K562 (cell line): ENCODE data around the gene ZNF512B. TPM values are rescaled to one million over a fixed set of nuclear protein-coding genes. Genes with fewer than 3 reads are reported as not detected.

ENCODE experiments used
- ATAC-seq: fragments of 200-7000 bp; cut with Tn5 transposase; 3 replicates; pipeline ENCODE4 v1.9.1; 2020; ENCODE audit warnings: moderate library complexity
- BruUV-seq: library from RNA; stranded (reverse); fragments of 400-500 nt; replicated peaks from 2 replicates; lab custom pipeline; 2021; lab: Mats Ljungman, UMichigan
- CTCF ChIA-PET: fragments of 300-600 bp; formaldehyde crosslinking; extraction: SDS; loops from one replicate; lab custom pipeline; 2021; ENCODE audit warnings: low intra/inter-chr PET ratio; lab: Yijun Ruan, JAX
- POLR2A ChIA-PET: fragments of 300-600, 350-650 bp; sonication (Branson Sonifier 250); formaldehyde crosslinking; extraction: SDS; loops from one replicate; lab custom pipeline; 2021; ENCODE audit warnings: antibody characterized with exemption, inconsistent platforms; lab: Yijun Ruan, JAX
- DNase-seq, 4 experiments: peaks; one replicate each; pipeline versions ENCODE4 v3.0.0 to v3.0.0-alpha.2; 2011 to 2018; ENCODE audit warnings: low spot score in 3 of 4, mixed read lengths in 3 of 4; ENCODE audit errors: extremely low read depth in 1 of 4
- FAIRE-seq: peaks from 2 replicates; lab custom pipeline; 2011; peaks lifted over from hg19 to GRCh38; lab: Jason Lieb, UNC
- H2AFZ ChIP-seq: 2 replicates; pipeline ENCODE4 v1.6.0; 2011; ENCODE audit warnings: low read depth, low read length, control low read depth, inconsistent platforms
- H3K27ac ChIP-seq: fragments of 200-600 bp; 3 replicates; pipeline ENCODE4 v1.8.0; 2011; ENCODE audit warnings: low read depth, mild to moderate bottlenecking, control low read depth, inconsistent platforms, low read length, moderate library complexity, mixed read lengths; ENCODE audit errors: extremely low read depth
- H3K27me3 ChIP-seq, 2 experiments: fragments of 300-600 bp in 1 of 2; 2 replicates in 1 of 2; 3 replicates in 1 of 2; pipeline versions ENCODE4 v1.6.0 to v1.8.0; 2011; ENCODE audit warnings: inconsistent platforms in 2 of 2, low read length in 2 of 2, mild to moderate bottlenecking in 1 of 2, mixed read lengths in 1 of 2, moderate library complexity in 1 of 2; ENCODE audit not compliant: control insufficient read depth in 2 of 2, insufficient read depth in 2 of 2
- H3K36me3 ChIP-seq: fragments of 300-600 bp; 3 replicates; pipeline ENCODE4 v1.8.0; 2011; ENCODE audit warnings: mild to moderate bottlenecking, low read length, inconsistent platforms; ENCODE audit not compliant: control insufficient read depth, insufficient read depth
- H3K4me1 ChIP-seq, 2 experiments: fragments of 200-600 bp in 1 of 2; replicated peaks in 1 of 2; 2 replicates in 1 of 2; 3 replicates in 1 of 2; pipeline versions ENCODE4 v1.5.1 to v1.8.0; 2011; ENCODE audit warnings: inconsistent platforms in 2 of 2, low read length in 2 of 2, mild to moderate bottlenecking in 1 of 2, mixed read lengths in 1 of 2, moderate library complexity in 1 of 2; ENCODE audit not compliant: control insufficient read depth in 2 of 2, insufficient read depth in 2 of 2
- H3K4me2 ChIP-seq: 2 replicates; pipeline ENCODE4 v1.6.1; 2011; ENCODE audit warnings: low read length, control low read depth, inconsistent platforms, mixed read lengths; ENCODE audit not compliant: insufficient read depth
- H3K4me3 ChIP-seq: fragments of 200-600 bp; sonication (generic), shearing (Covaris generic); 2 replicates; pipeline ENCODE4 v1.5.1; 2016; ENCODE audit warnings: control low read depth, inconsistent platforms
- H3K79me2 ChIP-seq: fragments of 200-600 bp; 3 replicates; pipeline ENCODE4 v1.8.0; 2011; ENCODE audit warnings: low read length, inconsistent platforms; ENCODE audit not compliant: control insufficient read depth, insufficient read depth
- H3K9ac ChIP-seq, 2 experiments: 2 replicates each; pipeline versions ENCODE4 v1.6.0 to v1.6.1; 2011; ENCODE audit warnings: low read depth in 2 of 2, low read length in 2 of 2, control low read depth in 1 of 2, inconsistent platforms in 1 of 2, mild to moderate bottlenecking in 1 of 2, mixed read lengths in 1 of 2; ENCODE audit not compliant: insufficient read depth in 1 of 2
- H3K9me1 ChIP-seq: one replicate; pipeline ENCODE4 v1.6.0; 2011; ENCODE audit warnings: inconsistent platforms, mild to moderate bottlenecking, low read length, moderate library complexity; ENCODE audit not compliant: control insufficient read depth, insufficient read depth
- H3K9me3 ChIP-seq: replicated peaks from 2 replicates; pipeline ENCODE4 v1.5.1; 2011; ENCODE audit warnings: low read depth, low read length, inconsistent platforms; ENCODE audit not compliant: control insufficient read depth, insufficient read depth
- H4K20me1 ChIP-seq: replicated peaks from 2 replicates; pipeline ENCODE4 v1.6.1; 2011; ENCODE audit warnings: low read length, inconsistent platforms, mixed read lengths; ENCODE audit not compliant: control insufficient read depth, insufficient read depth
- ATF1 ChIP-seq, 2 experiments: fragments of 450-650 bp in 1 of 2; IDR thresholded peaks; 2 replicates each; pipeline ENCODE4 v1.6.1; 2016; ENCODE audit warnings: missing compliant biosample characterization in 1 of 2, missing genetic modification characterization in 1 of 2
- BHLHE40 ChIP-seq: IDR thresholded peaks from 2 replicates; pipeline ENCODE4 v1.6.1; 2011; ENCODE audit warnings: low read length, improper control_type of control experiment
- ESRRB ChIP-seq: fragments of 250-450 bp; sonication (Bioruptor Pico); IDR thresholded peaks from 2 replicates; pipeline ENCODE4 v1.5.0; 2020; ENCODE audit warnings: mild to moderate bottlenecking, moderate library complexity, borderline replicate concordance
- FOSL1 ChIP-seq: fragments of 200-800 bp; sonication (Bioruptor generic); conservative IDR thresholded peaks from 2 replicates; pipeline ENCODE4 v1.6.1; 2016; ENCODE audit warnings: missing genetic modification characterization, missing compliant biosample characterization
- HSF4 ChIP-seq: fragments of 250-450 bp; sonication (Bioruptor Pico); IDR thresholded peaks from 2 replicates; pipeline ENCODE4 v2.1.2; 2022; ENCODE audit warnings: mild to moderate bottlenecking, moderate library complexity, borderline replicate concordance
- MBD2 ChIP-seq: sonication (generic); IDR thresholded peaks from 2 replicates; pipeline ENCODE4 v1.6.1; 2016; ENCODE audit warnings: low read depth, borderline replicate concordance
- NONO ChIP-seq, 2 experiments: fragments of 200-400 bp in 1 of 2; fragments of 450-650 bp in 1 of 2; formaldehyde crosslinking in 1 of 2; IDR thresholded peaks; 2 replicates each; pipeline ENCODE4 v1.6.1; 2017; ENCODE audit warnings: low read depth in 2 of 2, mild to moderate bottlenecking in 2 of 2, moderate library complexity in 2 of 2, low read length in 1 of 2
- NUFIP1 ChIP-seq: fragments of 450-650 bp; IDR thresholded peaks from 2 replicates; pipeline ENCODE4 v1.6.1; 2018; ENCODE audit not compliant: partially characterized antibody
- PHTF2 ChIP-seq: fragments of 250-450 bp; sonication (Bioruptor Pico); IDR thresholded peaks from 2 replicates; pipeline ENCODE4 v1.5.0; 2021; ENCODE audit warnings: mild to moderate bottlenecking
- POLR2G ChIP-seq: fragments of 200-400 bp; formaldehyde crosslinking; IDR thresholded peaks from 2 replicates; pipeline ENCODE4 v1.6.1; 2017; ENCODE audit warnings: low read depth, mild to moderate bottlenecking, antibody characterized with exemption, low read length, moderate library complexity
- RBM22 ChIP-seq: fragments of 200-400 bp; formaldehyde crosslinking; IDR thresholded peaks from 2 replicates; pipeline ENCODE4 v1.6.1; 2018; ENCODE audit warnings: low read length, low read depth; ENCODE audit not compliant: poor library complexity, severe bottlenecking
- SIX5 ChIP-seq, 2 experiments: IDR thresholded peaks; 2 replicates each; pipeline ENCODE4 v1.6.1; 2011; ENCODE audit warnings: low read length in 2 of 2, borderline replicate concordance in 1 of 2, low read depth in 1 of 2, mild to moderate bottlenecking in 1 of 2, moderate library complexity in 1 of 2; ENCODE audit not compliant: insufficient read depth in 1 of 2
- SMAD2 ChIP-seq: fragments of 150-350 bp; IDR thresholded peaks from 2 replicates; pipeline ENCODE4 v1.6.1; 2014; ENCODE audit warnings: low read depth, mild to moderate bottlenecking, low read length
- TBL1XR1 ChIP-seq, 2 experiments: IDR thresholded peaks; 2 replicates each; pipeline ENCODE4 v1.6.1; 2012; ENCODE audit warnings: improper control_type of control experiment in 2 of 2, low read length in 2 of 2, mild to moderate bottlenecking in 1 of 2
- U2AF1 ChIP-seq: fragments of 200-400 bp; formaldehyde crosslinking; optimal IDR thresholded peaks from 2 replicates; pipeline ENCODE3; 2017; ENCODE audit warnings: mild to moderate bottlenecking, low read depth, low read length, moderate library complexity
- ZNF212 ChIP-seq: fragments of 450-650 bp; formaldehyde crosslinking; IDR thresholded peaks from 2 replicates; pipeline ENCODE4 v1.4.0; 2020; ENCODE audit warnings: mild to moderate bottlenecking
- ZNF3 ChIP-seq: fragments of 250-450 bp; sonication (Bioruptor Pico); IDR thresholded peaks from 2 replicates; pipeline ENCODE4 v1.5.0; 2021; ENCODE audit warnings: mild to moderate bottlenecking, moderate library complexity
- ZNF699 ChIP-seq: fragments of 250-450 bp; sonication (Bioruptor Pico); IDR thresholded peaks from 2 replicates; pipeline ENCODE4 v1.8.0; 2021; ENCODE audit warnings: mild to moderate bottlenecking, moderate library complexity; ENCODE audit not compliant: insufficient replicate concordance
- WGBS: fragments of 100-300 bp; shearing (Covaris generic); methylation state at CpG from one replicate; pipeline ENCODE4 v1.1.6; 2016; ENCODE audit warnings: low coverage, mixed read lengths; ENCODE audit not compliant: insufficient coverage; ENCODE audit errors: missing lambda C conversion rate; 5-methylcytosine and 5-hydroxymethylcytosine counted together
- in situ Hi-C: fragments of 300-500 bp; cut with MboI; formaldehyde crosslinking; loops from 4 replicates; pipeline ENCODE4 v1.15.0; 2018; ENCODE audit warnings: inconsistent platforms, mixed read lengths
- intact Hi-C: fragments of 100-400 bp; cut with micrococcal nuclease; formaldehyde crosslinking; loops from 2 replicates; pipeline ENCODE4 v1.14.2; 2022
- polyA plus RNA-seq, 8 experiments: library from polyadenylated mRNA; depleted of rRNA in 4 of 8; stranded (reverse) in 5 of 8; unstranded in 3 of 8; fragments of >200 nt; fragmentation: Nextera tagmentation in 2 of 8; fragmentation: Illumina TruSeq in 1 of 8; extraction: Ambion mirVana in 2 of 8; extraction: Trizol in 1 of 8; gene quantifications; 2 replicates each; pipeline versions ENCODE4 v1.2.1 to v1.2.3, GENCODE V29; 2011 to 2014; ENCODE audit warnings: inconsistent platforms in 1 of 8, missing spikeins in 1 of 8
- total RNA-seq, 7 experiments: library from RNA; depleted of rRNA in 6 of 7; stranded (reverse); fragments of >200 nt in 6 of 7; fragmentation: Illumina TruSeq in 2 of 7; extraction: Trizol in 2 of 7; gene quantifications; 2 replicates each; pipeline versions ENCODE4 v1.2.1 to v1.2.3, GENCODE V29; 2011 to 2021; ENCODE audit warnings: low replicate concordance in 1 of 7
- TF ChIP-seq, protein P1 (sequence below): fragments of 450-650 bp; formaldehyde crosslinking; conservative IDR thresholded peaks from 2 replicates; pipeline ENCODE4 v1.4.0; 2022; ENCODE audit warnings: mild to moderate bottlenecking, missing genetic modification characterization

ZNF512B gene
- total and polyA plus RNA-seq, 9 of the 15 experiments (the other 6 are each of a cell fraction or from before 2014, with no cell fraction given), result 0.01 to 27.8 (median 8.2) TPM

DNA sequence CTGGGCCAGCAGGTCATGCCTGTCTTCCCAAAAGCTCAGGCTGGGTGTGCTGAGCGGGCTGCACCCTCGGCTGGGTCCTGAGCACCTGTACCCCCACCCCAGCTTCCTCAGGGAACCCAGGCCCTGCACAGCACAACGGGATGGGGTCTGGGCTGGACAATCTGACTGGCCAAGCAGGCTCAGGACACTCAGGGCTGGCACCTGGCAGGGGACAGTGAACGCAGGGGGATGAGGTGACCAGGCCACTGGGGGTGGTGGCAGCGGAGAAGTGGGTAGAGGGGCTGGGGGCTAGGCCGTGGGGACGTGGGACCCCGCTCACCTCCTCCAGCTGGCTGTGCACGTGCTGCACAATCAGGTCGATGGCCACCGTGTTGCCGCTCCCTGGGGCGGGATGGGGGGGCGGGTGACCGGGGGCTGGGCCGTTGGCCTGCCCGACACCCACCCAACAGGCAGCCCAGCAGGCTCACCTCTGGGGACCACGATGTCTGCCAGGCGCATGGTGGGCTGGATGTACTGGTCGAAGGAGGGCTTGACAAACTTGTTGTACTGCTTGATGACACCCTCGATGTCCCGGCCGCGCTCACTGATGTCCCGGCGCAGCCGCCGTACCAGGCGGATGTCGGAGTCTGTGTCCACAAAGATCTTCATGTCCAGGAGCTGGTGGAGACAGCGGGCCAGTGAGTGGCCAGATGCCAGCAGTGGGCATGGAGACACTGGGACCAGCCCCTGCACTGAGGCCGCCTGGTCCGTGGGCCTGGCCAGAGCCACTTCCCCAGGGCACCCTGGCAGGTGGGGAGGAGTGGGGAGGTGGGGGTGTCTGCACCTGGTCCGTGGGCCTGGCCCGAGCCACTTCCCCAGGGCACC, 25.4 kb downstream of the ZNF512B start (continued):
- peak; percentile 57 for TF ChIP-seq POLR2G
- TF ChIP-seq ATF1 (CRISPR knock-in tag; IDR thresholded peaks at IDR 0.05), result no peak
- TF ChIP-seq ATF1 (tag; IDR thresholded peaks at IDR 0.05), result no peak
- no peak for TF ChIP-seq BHLHE40
- TF ChIP-seq FOSL1 (tag), result no peak
- no peak for TF ChIP-seq ESRRB (CRISPR knock-in tag)
- TF ChIP-seq SIX5 (IDR thresholded peaks at IDR 0.05; ENCODE audit: borderline replicate concordance in 1 of 2, insufficient read depth in 1 of 2, low read depth in 1 of 2, low read length in 2 of 2), result no peak
- peak; percentile 78 for TF ChIP-seq RBM22
- TF ChIP-seq NONO (IDR thresholded peaks at IDR 0.05; ENCODE audit: low read depth in 2 of 2, low read length in 1 of 2), result no peak
- no peak for TF ChIP-seq U2AF1

DNA sequence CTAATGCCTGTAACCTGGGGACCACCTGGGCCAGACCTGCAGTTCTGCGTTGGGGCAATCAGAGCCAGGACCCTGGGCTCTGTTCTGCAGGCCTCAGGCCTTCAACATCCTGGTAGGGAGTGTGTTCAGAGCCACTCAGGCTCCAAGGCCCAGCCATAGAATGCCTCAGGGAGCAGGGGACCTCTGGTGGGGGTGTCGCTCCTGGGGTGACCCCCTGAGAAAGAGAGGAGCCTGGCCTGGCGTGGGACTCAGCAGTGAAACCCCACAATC, 26.0 kb downstream of the ZNF512B start:
- peaks cover 44% of the 10 kb centered on the region for H4K20me1 ChIP-seq
- DNase-seq (no peak), FAIRE-seq (no peak), ATAC-seq (no peak)
- H3K4me1 ChIP-seq, result peaks cover 11 to 85% of the 10 kb centered on the region in 2 experiments; a peak in 4 of 5 replicates
- no peak overlapping the region for H3K4me2 ChIP-seq
- H3K27me3 ChIP-seq, result no peaks in the 10 kb centered on the region
- TF ChIP-seq HSF4, result no peak
- TF ChIP-seq MBD2, result no peak
- TF ChIP-seq NUFIP1, result no peak
- no peak for TF ChIP-seq SMAD2
- TF ChIP-seq ZNF699 (CRISPR knock-in tag), result no peak
- TF ChIP-seq, protein P1, sequence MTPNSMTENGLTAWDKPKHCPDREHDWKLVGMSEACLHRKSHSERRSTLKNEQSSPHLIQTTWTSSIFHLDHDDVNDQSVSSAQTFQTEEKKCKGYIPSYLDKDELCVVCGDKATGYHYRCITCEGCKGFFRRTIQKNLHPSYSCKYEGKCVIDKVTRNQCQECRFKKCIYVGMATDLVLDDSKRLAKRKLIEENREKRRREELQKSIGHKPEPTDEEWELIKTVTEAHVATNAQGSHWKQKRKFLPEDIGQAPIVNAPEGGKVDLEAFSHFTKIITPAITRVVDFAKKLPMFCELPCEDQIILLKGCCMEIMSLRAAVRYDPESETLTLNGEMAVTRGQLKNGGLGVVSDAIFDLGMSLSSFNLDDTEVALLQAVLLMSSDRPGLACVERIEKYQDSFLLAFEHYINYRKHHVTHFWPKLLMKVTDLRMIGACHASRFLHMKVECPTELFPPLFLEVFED (CRISPR knock-in tag), result no peak
- no peak for TF ChIP-seq ZNF212 (CRISPR knock-in tag)
- no peak for TF ChIP-seq TBL1XR1 (IDR thresholded peaks at IDR 0.05; ENCODE audit: low read length in 2 of 2)
- TF ChIP-seq PHTF2, result no peak
- TF ChIP-seq ZNF3, result no peak
- BruUV-seq, result no TSS peak
- H3K27ac ChIP-seq, result no peak overlapping the region
- CTCF ChIA-PET, result no interaction called here
- peak overlapping the region in 1 of 2 experiments; percentile 85; a peak in 1 of 4 replicates for H3K9ac ChIP-seq
- peaks cover 41% of the 10 kb centered on the region for H3K79me2 ChIP-seq
- no peaks in the 10 kb centered on the region; the same call in 1 of the 2 replicates for H3K9me3 ChIP-seq
- in situ Hi-C loops, result no loop called here
- intact Hi-C loops, result no loop called here
- 96% methylated on average over 3 of the region's 3 CpGs for WGBS
- H3K9me1 ChIP-seq, result peaks cover 5% of the 10 kb centered on the region
- POLR2A ChIA-PET, result no interaction called here
- no peak overlapping the region for H2AFZ ChIP-seq
- peaks cover 77% of the 10 kb centered on the region; the same call in 2 of the 3 replicates for H3K36me3 ChIP-seq
- no peak overlapping the region for H3K4me3 ChIP-seq
